Measurements from ENCODE around the gene IQGAP3.

Gene IQGAP3

GRCh38 chr1:156586892-156587477, 14.6 kb upstream of the IQGAP3 start:
- no peak for TF ChIP-seq CTCF (IDR thresholded peaks at IDR 0.05; ENCODE audit: low read depth, low read length)

GRCh38 chr1:156586323-156586722, 14.0 kb upstream of the IQGAP3 start:
- DNase-seq (ENCODE audit: extremely low read depth, low read depth) = no peak
- TF ChIP-seq CTCF (IDR thresholded peaks at IDR 0.05; ENCODE audit: low read depth, low read length) = no peak

More at GRCh38 chr1:156586892-156587477, 14.6 kb upstream of the IQGAP3 start:
- DNase-seq (ENCODE audit: extremely low read depth, low read depth) = no peak

- DNase-seq (ENCODE audit: extremely low read depth, low read depth) = no peak
- TF ChIP-seq CTCF (IDR thresholded peaks at IDR 0.05; ENCODE audit: low read depth, low read length) = no peak
Observed at GRCh38 chr1:156584813-156585212, 12.4 kb upstream of the IQGAP3 start.

- DNase-seq (ENCODE audit: extremely low read depth, low read depth) = peak; percentile 65
- TF ChIP-seq CTCF (IDR thresholded peaks at IDR 0.05; ENCODE audit: low read depth, low read length) = peak; percentile 90
Observed at GRCh38 chr1:156583821-156584622, 11.7 kb upstream of the IQGAP3 start.

GRCh38 chr1:156582388-156583017, 10.1 kb upstream of the IQGAP3 start:
- no peak for TF ChIP-seq CTCF (IDR thresholded peaks at IDR 0.05; ENCODE audit: low read depth, low read length)
- no peak for DNase-seq (ENCODE audit: extremely low read depth, low read depth)

GRCh38 chr1:156581661-156582387, 9.5 kb upstream of the IQGAP3 start:
- no peak for TF ChIP-seq CTCF (IDR thresholded peaks at IDR 0.05; ENCODE audit: low read depth, low read length)
- no peak for DNase-seq (ENCODE audit: extremely low read depth, low read depth)

All from AG09319 (cell line).